Astrocyte of the spinal cord (primary cell): ENCODE results near the gene SERGEF.

Experiments used
- DNase-seq: peaks from one replicate; pipeline ENCODE4 v3.0.0; 2011; ENCODE audit warnings: low read depth, low spot score
- H3K4me3 ChIP-seq: 2 replicates; pipeline ENCODE4 v1.5.1; 2011; ENCODE audit warnings: low read depth, mild to moderate bottlenecking, low read length, moderate library complexity
- in situ Hi-C: cut with HindIII; loops from 2 replicates; pipeline ENCODE4 v1.10.0; 2017; ENCODE audit warnings: low sequenced_read_pairs
- TF ChIP-seq, protein P1 (sequence below): IDR thresholded peaks from 2 replicates; pipeline ENCODE4 v1.5.1; 2012; ENCODE audit warnings: low read depth, mild to moderate bottlenecking, low read length, inconsistent platforms

SERGEF gene

DNA sequence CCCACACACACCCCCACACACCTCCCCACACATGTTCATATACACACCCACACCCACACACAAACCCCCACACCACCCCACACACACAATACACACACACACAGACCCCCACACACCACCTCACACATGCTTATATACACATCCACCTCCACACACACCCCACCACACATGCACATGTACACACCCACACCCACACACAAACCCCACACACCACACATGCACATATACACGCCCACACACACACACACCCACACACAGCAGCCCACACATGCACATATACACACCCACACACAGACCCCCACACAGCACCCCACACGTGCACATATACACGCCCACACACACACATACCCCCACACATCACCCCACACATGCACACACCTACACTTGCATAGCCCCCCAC is 249.1 kb downstream of the SERGEF start:
- no peak overlapping the region for H3K4me3 ChIP-seq
- no peak for DNase-seq
- in situ Hi-C loops = no loop called here
- TF ChIP-seq, protein P1, sequence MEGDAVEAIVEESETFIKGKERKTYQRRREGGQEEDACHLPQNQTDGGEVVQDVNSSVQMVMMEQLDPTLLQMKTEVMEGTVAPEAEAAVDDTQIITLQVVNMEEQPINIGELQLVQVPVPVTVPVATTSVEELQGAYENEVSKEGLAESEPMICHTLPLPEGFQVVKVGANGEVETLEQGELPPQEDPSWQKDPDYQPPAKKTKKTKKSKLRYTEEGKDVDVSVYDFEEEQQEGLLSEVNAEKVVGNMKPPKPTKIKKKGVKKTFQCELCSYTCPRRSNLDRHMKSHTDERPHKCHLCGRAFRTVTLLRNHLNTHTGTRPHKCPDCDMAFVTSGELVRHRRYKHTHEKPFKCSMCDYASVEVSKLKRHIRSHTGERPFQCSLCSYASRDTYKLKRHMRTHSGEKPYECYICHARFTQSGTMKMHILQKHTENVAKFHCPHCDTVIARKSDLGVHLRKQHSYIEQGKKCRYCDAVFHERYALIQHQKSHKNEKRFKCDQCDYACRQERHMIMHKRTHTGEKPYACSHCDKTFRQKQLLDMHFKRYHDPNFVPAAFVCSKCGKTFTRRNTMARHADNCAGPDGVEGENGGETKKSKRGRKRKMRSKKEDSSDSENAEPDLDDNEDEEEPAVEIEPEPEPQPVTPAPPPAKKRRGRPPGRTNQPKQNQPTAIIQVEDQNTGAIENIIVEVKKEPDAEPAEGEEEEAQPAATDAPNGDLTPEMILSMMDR = no peak

GRCh38 chr11:17763244-17763643 is 249.6 kb downstream of the SERGEF start:
- TF ChIP-seq, protein P1 = no peak
- no peak overlapping the region for H3K4me3 ChIP-seq
- DNase-seq = no peak
- in situ Hi-C loops = no loop called here

GRCh38 chr11:17762309-17762974 is 250.4 kb downstream of the SERGEF start:
- no peak for DNase-seq
- H3K4me3 ChIP-seq = no peak overlapping the region
- TF ChIP-seq, protein P1 = no peak
- in situ Hi-C loops = no loop called here

- TF ChIP-seq, protein P1 = peak; percentile 62
- H3K4me3 ChIP-seq = no peak overlapping the region
- DNase-seq = peak; percentile 14
- in situ Hi-C loops = no loop called here
These were observed 252.5 kb downstream of the SERGEF start for GRCh38 chr11:17760102-17761029.

DNA sequence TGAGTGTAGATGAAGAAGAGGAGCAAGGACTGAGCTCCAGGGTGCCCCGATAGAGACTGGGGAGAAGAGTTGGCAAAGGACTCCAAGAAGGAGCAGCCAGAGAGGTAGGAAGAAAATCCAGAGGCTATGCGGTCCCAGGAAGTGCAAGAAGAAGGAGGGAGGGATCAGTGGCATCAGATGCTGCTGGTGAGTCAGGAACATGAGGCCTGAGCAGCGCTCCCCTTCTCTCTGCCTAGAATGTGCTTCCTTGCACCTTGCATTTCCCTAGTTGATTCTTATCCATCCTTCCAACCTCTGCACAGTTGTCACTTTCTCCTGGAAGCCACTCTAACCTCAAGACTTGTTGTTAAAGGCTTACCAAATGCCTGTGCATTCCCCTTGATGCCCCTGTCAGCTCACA is 257.0 kb downstream of the SERGEF start:
- TF ChIP-seq, protein P1 = no peak
- H3K4me3 ChIP-seq = no peak overlapping the region
- DNase-seq = no peak
- in situ Hi-C loops = no loop called here

GRCh38 chr11:17753641-17754040 is 259.2 kb downstream of the SERGEF start:
- in situ Hi-C loops = no loop called here
- DNase-seq = no peak
- no peak overlapping the region for H3K4me3 ChIP-seq
- TF ChIP-seq, protein P1 = no peak
